RWPE2 (cell line): ENCODE results near the gene CEP57L1.

ENCODE experiments used
- ATAC-seq: fragments of 200-7000 bp; cut with Tn5 transposase; 3 replicates; pipeline ENCODE4 v1.9.1; 2021; ENCODE audit warnings: low read depth
- DNase-seq: peaks from one replicate; pipeline ENCODE4 v3.0.0-alpha.2; 2020; ENCODE audit warnings: low spot score
- H3K27ac ChIP-seq: fragments of 450-650 bp; 2 replicates; pipeline ENCODE4 v1.5.1; 2017; ENCODE audit warnings: mild to moderate bottlenecking; ENCODE audit not compliant: poor library complexity, severe bottlenecking
- H3K27me3 ChIP-seq: fragments of 250-450 bp; sonication (Bioruptor Pico); 2 replicates; pipeline ENCODE4 v1.5.1; 2021; ENCODE audit warnings: mild to moderate bottlenecking, moderate library complexity; ENCODE audit not compliant: insufficient read depth, poor library complexity, severe bottlenecking
- H3K36me3 ChIP-seq: fragments of 250-450 bp; sonication (Bioruptor Pico); 2 replicates; pipeline ENCODE4 v1.5.1; 2020; ENCODE audit warnings: low read depth, mild to moderate bottlenecking, moderate library complexity
- H3K4me1 ChIP-seq: fragments of 250-450 bp; sonication (Bioruptor Pico); 2 replicates; pipeline ENCODE4 v1.5.1; 2021; ENCODE audit warnings: mild to moderate bottlenecking, moderate library complexity; ENCODE audit not compliant: insufficient read depth, poor library complexity, severe bottlenecking
- H3K4me3 ChIP-seq: fragments of 250-450 bp; sonication (Bioruptor Pico); 2 replicates; pipeline ENCODE4 v1.5.1; 2021; ENCODE audit warnings: mild to moderate bottlenecking, moderate library complexity; ENCODE audit not compliant: severe bottlenecking
- H3K9me3 ChIP-seq: fragments of 250-450 bp; sonication (Bioruptor Pico); 2 replicates; pipeline ENCODE4 v1.5.1; 2021; ENCODE audit warnings: mild to moderate bottlenecking, moderate library complexity; ENCODE audit not compliant: severe bottlenecking
- TF ChIP-seq, protein P1 (sequence below): fragments of 450-650 bp; IDR thresholded peaks from one replicate; pipeline ENCODE4 v1.5.1; 2017; ENCODE audit warnings: mild to moderate bottlenecking, moderate library complexity; ENCODE audit not compliant: poor library complexity, severe bottlenecking

The CEP57L1 gene

GRCh38 chr6:109166673-109167072, 71.4 kb downstream of the CEP57L1 start:
- H3K27me3 ChIP-seq, result no peaks in the 10 kb centered on the region
- H3K36me3 ChIP-seq, result no peaks in the 10 kb centered on the region
- DNase-seq, result no peak
- no peak overlapping the region for H3K4me3 ChIP-seq
- ATAC-seq, result no peak
- no peak overlapping the region for H3K27ac ChIP-seq
- TF ChIP-seq, protein P1, sequence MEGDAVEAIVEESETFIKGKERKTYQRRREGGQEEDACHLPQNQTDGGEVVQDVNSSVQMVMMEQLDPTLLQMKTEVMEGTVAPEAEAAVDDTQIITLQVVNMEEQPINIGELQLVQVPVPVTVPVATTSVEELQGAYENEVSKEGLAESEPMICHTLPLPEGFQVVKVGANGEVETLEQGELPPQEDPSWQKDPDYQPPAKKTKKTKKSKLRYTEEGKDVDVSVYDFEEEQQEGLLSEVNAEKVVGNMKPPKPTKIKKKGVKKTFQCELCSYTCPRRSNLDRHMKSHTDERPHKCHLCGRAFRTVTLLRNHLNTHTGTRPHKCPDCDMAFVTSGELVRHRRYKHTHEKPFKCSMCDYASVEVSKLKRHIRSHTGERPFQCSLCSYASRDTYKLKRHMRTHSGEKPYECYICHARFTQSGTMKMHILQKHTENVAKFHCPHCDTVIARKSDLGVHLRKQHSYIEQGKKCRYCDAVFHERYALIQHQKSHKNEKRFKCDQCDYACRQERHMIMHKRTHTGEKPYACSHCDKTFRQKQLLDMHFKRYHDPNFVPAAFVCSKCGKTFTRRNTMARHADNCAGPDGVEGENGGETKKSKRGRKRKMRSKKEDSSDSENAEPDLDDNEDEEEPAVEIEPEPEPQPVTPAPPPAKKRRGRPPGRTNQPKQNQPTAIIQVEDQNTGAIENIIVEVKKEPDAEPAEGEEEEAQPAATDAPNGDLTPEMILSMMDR, result no peak
- no peaks in the 10 kb centered on the region for H3K9me3 ChIP-seq
- H3K4me1 ChIP-seq, result no peaks in the 10 kb centered on the region

- Histone ChIP-seq H3K9me3 (no peaks in the 10 kb centered on the region), H3K27me3 (no peaks in the 10 kb centered on the region), H3K4me3 (no peak overlapping the region), H3K36me3 (no peaks in the 10 kb centered on the region), H3K27ac (no peak overlapping the region), H3K4me1 (no peaks in the 10 kb centered on the region)
- DNase-seq (no peak), ATAC-seq (no peak)
- TF ChIP-seq, protein P1, result no peak
Observed at GRCh38 chr6:109167562-109167961, 72.3 kb downstream of the CEP57L1 start.

DNA sequence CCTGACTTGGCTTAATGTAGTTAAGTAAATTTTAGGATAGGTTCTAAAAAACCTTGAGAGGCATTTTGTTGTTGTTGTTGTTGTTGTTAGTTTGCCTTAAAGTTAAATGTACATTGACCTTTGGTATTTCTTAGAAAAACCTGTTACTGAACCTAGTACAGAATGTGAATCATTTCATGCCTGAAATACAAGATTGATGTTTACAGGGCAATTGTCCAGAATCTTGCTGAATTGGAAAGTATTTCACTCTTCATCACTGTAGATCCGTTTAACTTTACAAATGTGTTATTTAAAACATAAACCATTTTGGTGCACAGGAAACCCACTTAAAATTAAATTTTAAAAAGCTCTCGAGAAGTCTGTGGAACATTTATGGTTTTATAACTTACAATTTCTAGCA, 75.0 kb downstream of the CEP57L1 start:
- ATAC-seq (no peak), DNase-seq (no peak)
- no peaks in the 10 kb centered on the region for H3K4me1 ChIP-seq
- H3K9me3 ChIP-seq, result no peaks in the 10 kb centered on the region
- H3K27ac ChIP-seq, result no peak overlapping the region
- H3K4me3 ChIP-seq, result no peak overlapping the region
- TF ChIP-seq, protein P1, result no peak
- H3K27me3 ChIP-seq, result no peaks in the 10 kb centered on the region
- no peaks in the 10 kb centered on the region for H3K36me3 ChIP-seq

DNA sequence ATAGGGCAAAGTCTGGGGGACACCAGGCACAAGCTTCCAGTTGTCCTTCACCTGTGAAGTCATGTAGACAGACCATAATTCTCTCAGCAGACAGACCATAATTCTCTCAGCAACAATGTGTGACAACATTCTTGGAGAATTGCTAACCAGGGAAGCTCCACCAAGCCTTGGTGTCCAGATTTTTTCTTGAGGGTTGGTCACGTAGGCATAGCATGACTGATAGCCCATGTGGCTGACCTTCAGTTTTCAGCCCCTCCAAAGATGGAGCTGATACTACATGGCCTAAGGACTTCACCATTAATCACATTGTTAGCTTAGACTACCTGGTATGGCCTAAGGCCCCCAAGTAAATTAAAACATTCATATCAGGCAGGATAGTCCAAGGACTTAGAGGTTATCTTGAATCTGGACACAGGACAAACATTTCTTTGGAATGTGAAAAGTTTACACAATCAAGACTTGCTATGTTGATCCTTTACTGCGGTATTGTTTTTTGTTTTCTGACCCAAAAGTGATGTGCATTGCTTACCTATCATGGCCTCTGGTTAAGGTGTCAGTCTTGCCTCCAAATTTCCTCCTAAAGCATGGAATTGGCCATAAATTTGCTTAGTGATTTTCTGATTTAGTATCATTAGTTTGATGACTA, 76.9 kb downstream of the CEP57L1 start:
- Histone ChIP-seq H3K36me3 (no peaks in the 10 kb centered on the region), H3K27ac (no peak overlapping the region), H3K9me3 (no peaks in the 10 kb centered on the region), H3K27me3 (no peaks in the 10 kb centered on the region), H3K4me3 (no peak overlapping the region), H3K4me1 (no peaks in the 10 kb centered on the region)
- TF ChIP-seq, protein P1, result no peak
- no peak for ATAC-seq
- no peak for DNase-seq

DNA sequence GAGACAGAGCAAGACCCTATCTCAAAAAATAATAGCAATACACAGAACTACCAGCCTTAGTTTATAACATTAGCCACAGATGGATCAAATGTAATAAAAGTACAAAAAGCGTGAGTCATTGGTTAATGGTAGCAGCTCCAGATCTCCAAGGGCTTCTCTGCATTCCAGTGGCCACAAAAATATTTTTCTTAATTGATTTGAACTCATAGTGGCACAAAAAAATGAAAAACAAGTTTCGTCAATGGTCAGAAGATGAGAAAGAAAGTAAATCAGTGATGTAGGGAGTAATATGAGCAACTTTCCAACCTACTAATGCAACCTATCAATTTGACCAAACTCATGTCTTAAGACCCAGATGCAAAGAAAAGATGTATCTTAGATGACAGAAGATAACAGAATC, 79.6 kb downstream of the CEP57L1 start:
- TF ChIP-seq, protein P1, result no peak
- no peak overlapping the region for H3K4me3 ChIP-seq
- H3K4me1 ChIP-seq, result no peaks in the 10 kb centered on the region
- H3K27ac ChIP-seq, result no peak overlapping the region
- DNase-seq (no peak), ATAC-seq (no peak)
- H3K36me3 ChIP-seq, result no peaks in the 10 kb centered on the region
- no peaks in the 10 kb centered on the region for H3K27me3 ChIP-seq
- no peaks in the 10 kb centered on the region for H3K9me3 ChIP-seq
